K562 (cell line): Measurements from ENCODE around the gene FTH1. TPM values are rescaled to one million over a fixed set of nuclear protein-coding genes. Genes with fewer than 3 reads are reported as not detected.

ENCODE experiments used
- ATAC-seq: fragments of 200-7000 bp; cut with Tn5 transposase; 3 replicates; pipeline ENCODE4 v1.9.1; 2020; ENCODE audit warnings: moderate library complexity
- BruUV-seq: library from RNA; stranded (reverse); fragments of 400-500 nt; replicated peaks from 2 replicates; lab custom pipeline; 2021; lab: Mats Ljungman, UMichigan
- CTCF ChIA-PET: fragments of 300-600 bp; formaldehyde crosslinking; extraction: SDS; loops from one replicate; lab custom pipeline; 2021; ENCODE audit warnings: low intra/inter-chr PET ratio; lab: Yijun Ruan, JAX
- POLR2A ChIA-PET: fragments of 300-600, 350-650 bp; sonication (Branson Sonifier 250); formaldehyde crosslinking; extraction: SDS; loops from one replicate; lab custom pipeline; 2021; ENCODE audit warnings: antibody characterized with exemption, inconsistent platforms; lab: Yijun Ruan, JAX
- DNase-seq, 4 experiments: peaks; one replicate each; pipeline versions ENCODE4 v3.0.0 to v3.0.0-alpha.2; 2011 to 2018; ENCODE audit warnings: low spot score in 3 of 4, mixed read lengths in 3 of 4; ENCODE audit errors: extremely low read depth in 1 of 4
- FAIRE-seq: peaks from 2 replicates; lab custom pipeline; 2011; peaks lifted over from hg19 to GRCh38; lab: Jason Lieb, UNC
- H2AFZ ChIP-seq: 2 replicates; pipeline ENCODE4 v1.6.0; 2011; ENCODE audit warnings: low read depth, low read length, control low read depth, inconsistent platforms
- H3K27ac ChIP-seq: fragments of 200-600 bp; 3 replicates; pipeline ENCODE4 v1.8.0; 2011; ENCODE audit warnings: low read depth, mild to moderate bottlenecking, control low read depth, inconsistent platforms, low read length, moderate library complexity, mixed read lengths; ENCODE audit errors: extremely low read depth
- H3K27me3 ChIP-seq, 2 experiments: fragments of 300-600 bp in 1 of 2; 2 replicates in 1 of 2; 3 replicates in 1 of 2; pipeline versions ENCODE4 v1.6.0 to v1.8.0; 2011; ENCODE audit warnings: inconsistent platforms in 2 of 2, low read length in 2 of 2, mild to moderate bottlenecking in 1 of 2, mixed read lengths in 1 of 2, moderate library complexity in 1 of 2; ENCODE audit not compliant: control insufficient read depth in 2 of 2, insufficient read depth in 2 of 2
- H3K36me3 ChIP-seq: fragments of 300-600 bp; 3 replicates; pipeline ENCODE4 v1.8.0; 2011; ENCODE audit warnings: mild to moderate bottlenecking, low read length, inconsistent platforms; ENCODE audit not compliant: control insufficient read depth, insufficient read depth
- H3K4me1 ChIP-seq, 2 experiments: fragments of 200-600 bp in 1 of 2; replicated peaks in 1 of 2; 2 replicates in 1 of 2; 3 replicates in 1 of 2; pipeline versions ENCODE4 v1.5.1 to v1.8.0; 2011; ENCODE audit warnings: inconsistent platforms in 2 of 2, low read length in 2 of 2, mild to moderate bottlenecking in 1 of 2, mixed read lengths in 1 of 2, moderate library complexity in 1 of 2; ENCODE audit not compliant: control insufficient read depth in 2 of 2, insufficient read depth in 2 of 2
- H3K4me2 ChIP-seq: 2 replicates; pipeline ENCODE4 v1.6.1; 2011; ENCODE audit warnings: low read length, control low read depth, inconsistent platforms, mixed read lengths; ENCODE audit not compliant: insufficient read depth
- H3K4me3 ChIP-seq: fragments of 200-600 bp; sonication (generic), shearing (Covaris generic); 2 replicates; pipeline ENCODE4 v1.5.1; 2016; ENCODE audit warnings: control low read depth, inconsistent platforms
- H3K79me2 ChIP-seq: fragments of 200-600 bp; 3 replicates; pipeline ENCODE4 v1.8.0; 2011; ENCODE audit warnings: low read length, inconsistent platforms; ENCODE audit not compliant: control insufficient read depth, insufficient read depth
- H3K9ac ChIP-seq, 2 experiments: 2 replicates each; pipeline versions ENCODE4 v1.6.0 to v1.6.1; 2011; ENCODE audit warnings: low read depth in 2 of 2, low read length in 2 of 2, control low read depth in 1 of 2, inconsistent platforms in 1 of 2, mild to moderate bottlenecking in 1 of 2, mixed read lengths in 1 of 2; ENCODE audit not compliant: insufficient read depth in 1 of 2
- H3K9me1 ChIP-seq: one replicate; pipeline ENCODE4 v1.6.0; 2011; ENCODE audit warnings: inconsistent platforms, mild to moderate bottlenecking, low read length, moderate library complexity; ENCODE audit not compliant: control insufficient read depth, insufficient read depth
- H3K9me3 ChIP-seq: replicated peaks from 2 replicates; pipeline ENCODE4 v1.5.1; 2011; ENCODE audit warnings: low read depth, low read length, inconsistent platforms; ENCODE audit not compliant: control insufficient read depth, insufficient read depth
- H4K20me1 ChIP-seq: replicated peaks from 2 replicates; pipeline ENCODE4 v1.6.1; 2011; ENCODE audit warnings: low read length, inconsistent platforms, mixed read lengths; ENCODE audit not compliant: control insufficient read depth, insufficient read depth
- ARID1B ChIP-seq: fragments of 450-650 bp; IDR thresholded peaks from 2 replicates; pipeline ENCODE4 v1.6.1; 2016; ENCODE audit warnings: antibody characterized with exemption, mild to moderate bottlenecking, inconsistent platforms
- CBFA2T2 ChIP-seq: fragments of 450-650 bp; conservative IDR thresholded peaks from 2 replicates; pipeline ENCODE4 v1.6.1; 2017; ENCODE audit warnings: mild to moderate bottlenecking
- CBFA2T3 ChIP-seq: fragments of 450-650 bp; IDR thresholded peaks from 2 replicates; pipeline ENCODE4 v1.6.1; 2017
- CBFB ChIP-seq: sonication (generic); formaldehyde crosslinking; IDR thresholded peaks from 2 replicates; pipeline ENCODE4 v1.4.0; 2020; ENCODE audit warnings: mild to moderate bottlenecking, missing genetic modification reagents
- DPF2 ChIP-seq: fragments of 450-650 bp; IDR thresholded peaks from 2 replicates; pipeline ENCODE4 v1.6.1; 2016
- EGR1 ChIP-seq: fragments of 450-650 bp; conservative IDR thresholded peaks from 2 replicates; pipeline ENCODE4 v1.6.1; 2017; ENCODE audit warnings: mild to moderate bottlenecking
- GATAD2B ChIP-seq: fragments of 450-650 bp; IDR thresholded peaks from 2 replicates; pipeline ENCODE4 v1.6.1; 2017; ENCODE audit warnings: mild to moderate bottlenecking, borderline replicate concordance
- KLF16 ChIP-seq: IDR thresholded peaks from 2 replicates; pipeline ENCODE4 v1.6.1; 2016; ENCODE audit warnings: antibody characterized with exemption
- OTX1 ChIP-seq: fragments of 450-650 bp; formaldehyde crosslinking; IDR thresholded peaks from 2 replicates; pipeline ENCODE4 v1.4.0; 2022; ENCODE audit warnings: mild to moderate bottlenecking
- RAD51 ChIP-seq: fragments of 450-650 bp; IDR thresholded peaks from 2 replicates; pipeline ENCODE4 v1.7.1; 2016; ENCODE audit warnings: low read depth, mild to moderate bottlenecking, borderline replicate concordance
- SAFB2 ChIP-seq: fragments of 200-400 bp; formaldehyde crosslinking; IDR thresholded peaks from 2 replicates; pipeline ENCODE4 v1.6.1; 2018; ENCODE audit warnings: borderline replicate concordance, low read length, low read depth, moderate library complexity; ENCODE audit not compliant: severe bottlenecking
- SETDB1 ChIP-seq: IDR thresholded peaks from one replicate; pipeline ENCODE4 v1.6.1; 2012; ENCODE audit warnings: low read length, control low read depth, inconsistent platforms
- SIN3A ChIP-seq, 2 experiments: fragments of 150-350 bp in 1 of 2; IDR thresholded peaks; 2 replicates each; pipeline ENCODE4 v1.6.1; 2011 to 2016; ENCODE audit warnings: borderline replicate concordance in 2 of 2, low read depth in 2 of 2, low read length in 2 of 2, mild to moderate bottlenecking in 2 of 2, moderate library complexity in 2 of 2; ENCODE audit not compliant: control insufficient read depth in 1 of 2
- TCF3 ChIP-seq: sonication (generic); formaldehyde crosslinking; IDR thresholded peaks from 2 replicates; pipeline ENCODE4 v1.4.0; 2020; ENCODE audit warnings: mild to moderate bottlenecking, missing genetic modification reagents
- TEAD4 ChIP-seq, 2 experiments: sonication (generic) in 1 of 2; formaldehyde crosslinking in 1 of 2; IDR thresholded peaks; 2 replicates each; pipeline versions ENCODE4 v1.6.1 to v1.8.0; 2012 to 2022; ENCODE audit warnings: borderline replicate concordance in 1 of 2, inconsistent platforms in 1 of 2, low read length in 1 of 2, mild to moderate bottlenecking in 1 of 2, missing genetic modification reagents in 1 of 2
- TGIF2 ChIP-seq: sonication (generic); formaldehyde crosslinking; IDR thresholded peaks from 2 replicates; pipeline ENCODE4 v1.8.1; 2022; ENCODE audit warnings: mild to moderate bottlenecking, missing genetic modification reagents, moderate library complexity
- ZNF197 ChIP-seq: fragments of 200-800 bp; sonication (Bioruptor generic); IDR thresholded peaks from 2 replicates; pipeline ENCODE4 v1.6.1; 2016; ENCODE audit warnings: low read depth, missing genetic modification characterization, missing compliant biosample characterization
- ZNF232 ChIP-seq: sonication (generic); formaldehyde crosslinking; IDR thresholded peaks from 2 replicates; pipeline ENCODE4 v1.8.0; 2022; ENCODE audit warnings: mild to moderate bottlenecking, missing genetic modification reagents
- WGBS: fragments of 100-300 bp; shearing (Covaris generic); methylation state at CpG from one replicate; pipeline ENCODE4 v1.1.6; 2016; ENCODE audit warnings: low coverage, mixed read lengths; ENCODE audit not compliant: insufficient coverage; ENCODE audit errors: missing lambda C conversion rate; 5-methylcytosine and 5-hydroxymethylcytosine counted together
- in situ Hi-C: fragments of 300-500 bp; cut with MboI; formaldehyde crosslinking; loops from 4 replicates; pipeline ENCODE4 v1.15.0; 2018; ENCODE audit warnings: inconsistent platforms, mixed read lengths
- intact Hi-C: fragments of 100-400 bp; cut with micrococcal nuclease; formaldehyde crosslinking; loops from 2 replicates; pipeline ENCODE4 v1.14.2; 2022
- polyA plus RNA-seq, 8 experiments: library from polyadenylated mRNA; depleted of rRNA in 4 of 8; stranded (reverse) in 5 of 8; unstranded in 3 of 8; fragments of >200 nt; fragmentation: Nextera tagmentation in 2 of 8; fragmentation: Illumina TruSeq in 1 of 8; extraction: Ambion mirVana in 2 of 8; extraction: Trizol in 1 of 8; gene quantifications; 2 replicates each; pipeline versions ENCODE4 v1.2.1 to v1.2.3, GENCODE V29; 2011 to 2014; ENCODE audit warnings: inconsistent platforms in 1 of 8, missing spikeins in 1 of 8
- total RNA-seq, 7 experiments: library from RNA; depleted of rRNA in 6 of 7; stranded (reverse); fragments of >200 nt in 6 of 7; fragmentation: Illumina TruSeq in 2 of 7; extraction: Trizol in 2 of 7; gene quantifications; 2 replicates each; pipeline versions ENCODE4 v1.2.1 to v1.2.3, GENCODE V29; 2011 to 2021; ENCODE audit warnings: low replicate concordance in 1 of 7
- TF ChIP-seq, protein P1 (sequence below): IDR thresholded peaks from 3 replicates; pipeline ENCODE4 v1.6.1; 2011; ENCODE audit warnings: borderline replicate concordance, mild to moderate bottlenecking; ENCODE audit not compliant: insufficient read length, insufficient read depth
- TF ChIP-seq, protein P2 (sequence below): fragments of 250-450 bp; sonication (Bioruptor Pico); IDR thresholded peaks from 2 replicates; pipeline ENCODE4 v1.8.0; 2022; ENCODE audit warnings: moderate library complexity, mild to moderate bottlenecking, inconsistent platforms
- TF ChIP-seq, protein P3 (sequence below): sonication (generic); formaldehyde crosslinking; IDR thresholded peaks from 2 replicates; pipeline ENCODE4 v1.9.0; 2022; ENCODE audit warnings: mild to moderate bottlenecking, missing genetic modification reagents

Gene FTH1
- total and polyA plus RNA-seq, 9 of the 15 experiments (the other 6 are each of a cell fraction or from before 2014, with no cell fraction given), result 370 to 3,146 (median 802) TPM

DNA sequence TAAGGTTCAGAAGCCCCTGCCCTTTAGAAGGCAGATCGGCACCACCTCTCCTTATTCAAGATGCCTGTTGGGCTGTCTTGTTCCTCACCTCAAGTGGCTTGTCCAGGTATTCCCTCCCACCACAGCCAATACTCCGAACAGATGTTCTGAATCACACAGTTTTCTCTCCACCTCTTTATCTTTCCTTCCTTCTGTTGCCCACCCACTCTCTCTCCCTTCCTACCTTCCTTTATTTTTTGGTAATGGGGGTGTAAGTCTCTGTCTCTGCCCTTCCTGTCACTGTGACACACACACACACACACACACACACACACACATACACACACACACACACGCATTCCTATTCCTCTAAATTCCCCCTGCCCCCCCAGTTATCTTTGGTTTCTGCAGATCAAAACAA, 8.8 kb downstream of the FTH1 start:
- Histone ChIP-seq H2AFZ (no peak overlapping the region; the same call in 1 of the 2 replicates), H3K4me1 (peaks cover 44 to 47% of the 10 kb centered on the region in 2 experiments), H3K9me1 (peaks cover 6% of the 10 kb centered on the region), H3K27me3 (no peaks in the 10 kb centered on the region), H3K4me3 (no peak overlapping the region), H3K79me2 (0 out of 3 replicates have a peak, but pooled peaks cover 3% of the 10 kb centered on the region), H3K36me3 (peaks cover 6% of the 10 kb centered on the region), H3K27ac (peak overlapping the region; percentile 20; the same call in 1 of the 3 replicates), H3K4me2 (no peak overlapping the region), H4K20me1 (peaks cover 9% of the 10 kb centered on the region; the same call in 1 of the 2 replicates), H3K9ac (no peak overlapping the region), H3K9me3 (no peaks in the 10 kb centered on the region)
- CTCF ChIA-PET, result no interaction called here
- DNase-seq (peak in 1 of 4 experiments; percentile 44), ATAC-seq (no peak), FAIRE-seq (no peak)
- no TSS peak for BruUV-seq
- in situ Hi-C loops (no loop called here), intact Hi-C loops (no loop called here)
- 30% methylated on average over 3 of the region's 3 CpGs for WGBS
- POLR2A ChIA-PET, result interaction anchor here (0.9 to 11.8 kb wide), 2 partner anchors 7 to 10 kb away, joined by 3 to 327 read pairs; partner anchors contain the start of gene BEST1
- peak; percentile 77 for TF ChIP-seq CBFA2T2
- no peak for TF ChIP-seq CBFB (CRISPR knock-in tag)
- TF ChIP-seq DPF2, result peak; percentile 44; the same call in 1 of the 2 replicates
- TF ChIP-seq RAD51, result no peak
- TF ChIP-seq, protein P1, sequence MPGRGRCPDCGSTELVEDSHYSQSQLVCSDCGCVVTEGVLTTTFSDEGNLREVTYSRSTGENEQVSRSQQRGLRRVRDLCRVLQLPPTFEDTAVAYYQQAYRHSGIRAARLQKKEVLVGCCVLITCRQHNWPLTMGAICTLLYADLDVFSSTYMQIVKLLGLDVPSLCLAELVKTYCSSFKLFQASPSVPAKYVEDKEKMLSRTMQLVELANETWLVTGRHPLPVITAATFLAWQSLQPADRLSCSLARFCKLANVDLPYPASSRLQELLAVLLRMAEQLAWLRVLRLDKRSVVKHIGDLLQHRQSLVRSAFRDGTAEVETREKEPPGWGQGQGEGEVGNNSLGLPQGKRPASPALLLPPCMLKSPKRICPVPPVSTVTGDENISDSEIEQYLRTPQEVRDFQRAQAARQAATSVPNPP, result no peak
- TF ChIP-seq OTX1 (CRISPR knock-in tag), result no peak
- TF ChIP-seq TCF3, result peak; percentile 59
- TF ChIP-seq SAFB2, result no peak
- TF ChIP-seq SETDB1, result no peak
- no peak for TF ChIP-seq SIN3A (IDR thresholded peaks at IDR 0.05; ENCODE audit: borderline replicate concordance in 2 of 2, control insufficient read depth in 1 of 2, low read depth in 2 of 2, low read length in 2 of 2)
- no peak for TF ChIP-seq ZNF197 (CRISPR knock-in tag)
- TF ChIP-seq GATAD2B, result no peak
- peak; percentile 86 for TF ChIP-seq CBFA2T3
- TF ChIP-seq TEAD4 (IDR thresholded peaks at IDR 0.05; ENCODE audit: low read length), result peak; percentile 63; the same call in 1 of the 2 replicates
- TF ChIP-seq TEAD4 (CRISPR knock-in tag; IDR thresholded peaks at IDR 0.05; ENCODE audit: borderline replicate concordance), result no peak
- peak; percentile 75 for TF ChIP-seq ARID1B
- peak; percentile 92 for TF ChIP-seq EGR1
- TF ChIP-seq, protein P2, sequence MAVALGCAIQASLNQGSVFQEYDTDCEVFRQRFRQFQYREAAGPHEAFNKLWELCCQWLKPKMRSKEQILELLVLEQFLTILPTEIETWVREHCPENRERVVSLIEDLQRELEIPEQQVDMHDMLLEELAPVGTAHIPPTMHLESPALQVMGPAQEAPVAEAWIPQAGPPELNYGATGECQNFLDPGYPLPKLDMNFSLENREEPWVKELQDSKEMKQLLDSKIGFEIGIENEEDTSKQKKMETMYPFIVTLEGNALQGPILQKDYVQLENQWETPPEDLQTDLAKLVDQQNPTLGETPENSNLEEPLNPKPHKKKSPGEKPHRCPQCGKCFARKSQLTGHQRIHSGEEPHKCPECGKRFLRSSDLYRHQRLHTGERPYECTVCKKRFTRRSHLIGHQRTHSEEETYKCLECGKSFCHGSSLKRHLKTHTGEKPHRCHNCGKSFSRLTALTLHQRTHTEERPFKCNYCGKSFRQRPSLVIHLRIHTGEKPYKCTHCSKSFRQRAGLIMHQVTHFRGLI (CRISPR knock-in tag), result no peak
- 0 out of 2 replicates have a peak, but pooled peaks have one; percentile 35 for TF ChIP-seq KLF16
- no peak for TF ChIP-seq ZNF232 (CRISPR knock-in tag)
- TF ChIP-seq, protein P3, sequence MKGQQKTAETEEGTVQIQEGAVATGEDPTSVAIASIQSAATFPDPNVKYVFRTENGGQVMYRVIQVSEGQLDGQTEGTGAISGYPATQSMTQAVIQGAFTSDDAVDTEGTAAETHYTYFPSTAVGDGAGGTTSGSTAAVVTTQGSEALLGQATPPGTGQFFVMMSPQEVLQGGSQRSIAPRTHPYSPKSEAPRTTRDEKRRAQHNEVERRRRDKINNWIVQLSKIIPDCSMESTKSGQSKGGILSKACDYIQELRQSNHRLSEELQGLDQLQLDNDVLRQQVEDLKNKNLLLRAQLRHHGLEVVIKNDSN (CRISPR knock-in tag), result no peak
- TF ChIP-seq TGIF2 (CRISPR knock-in tag), result no peak
